ENCODE results near the gene DNAAF2.
"Not testable (repeated sequence)": the region's sequence is repeated elsewhere in the genome, so short reads cannot be mapped to it uniquely, and the experiment has no call there.

Gene DNAAF2, protein sequence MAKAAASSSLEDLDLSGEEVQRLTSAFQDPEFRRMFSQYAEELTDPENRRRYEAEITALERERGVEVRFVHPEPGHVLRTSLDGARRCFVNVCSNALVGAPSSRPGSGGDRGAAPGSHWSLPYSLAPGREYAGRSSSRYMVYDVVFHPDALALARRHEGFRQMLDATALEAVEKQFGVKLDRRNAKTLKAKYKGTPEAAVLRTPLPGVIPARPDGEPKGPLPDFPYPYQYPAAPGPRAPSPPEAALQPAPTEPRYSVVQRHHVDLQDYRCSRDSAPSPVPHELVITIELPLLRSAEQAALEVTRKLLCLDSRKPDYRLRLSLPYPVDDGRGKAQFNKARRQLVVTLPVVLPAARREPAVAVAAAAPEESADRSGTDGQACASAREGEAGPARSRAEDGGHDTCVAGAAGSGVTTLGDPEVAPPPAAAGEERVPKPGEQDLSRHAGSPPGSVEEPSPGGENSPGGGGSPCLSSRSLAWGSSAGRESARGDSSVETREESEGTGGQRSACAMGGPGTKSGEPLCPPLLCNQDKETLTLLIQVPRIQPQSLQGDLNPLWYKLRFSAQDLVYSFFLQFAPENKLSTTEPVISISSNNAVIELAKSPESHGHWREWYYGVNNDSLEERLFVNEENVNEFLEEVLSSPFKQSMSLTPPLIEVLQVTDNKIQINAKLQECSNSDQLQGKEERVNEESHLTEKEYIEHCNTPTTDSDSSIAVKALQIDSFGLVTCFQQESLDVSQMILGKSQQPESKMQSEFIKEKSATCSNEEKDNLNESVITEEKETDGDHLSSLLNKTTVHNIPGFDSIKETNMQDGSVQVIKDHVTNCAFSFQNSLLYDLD

DNA sequence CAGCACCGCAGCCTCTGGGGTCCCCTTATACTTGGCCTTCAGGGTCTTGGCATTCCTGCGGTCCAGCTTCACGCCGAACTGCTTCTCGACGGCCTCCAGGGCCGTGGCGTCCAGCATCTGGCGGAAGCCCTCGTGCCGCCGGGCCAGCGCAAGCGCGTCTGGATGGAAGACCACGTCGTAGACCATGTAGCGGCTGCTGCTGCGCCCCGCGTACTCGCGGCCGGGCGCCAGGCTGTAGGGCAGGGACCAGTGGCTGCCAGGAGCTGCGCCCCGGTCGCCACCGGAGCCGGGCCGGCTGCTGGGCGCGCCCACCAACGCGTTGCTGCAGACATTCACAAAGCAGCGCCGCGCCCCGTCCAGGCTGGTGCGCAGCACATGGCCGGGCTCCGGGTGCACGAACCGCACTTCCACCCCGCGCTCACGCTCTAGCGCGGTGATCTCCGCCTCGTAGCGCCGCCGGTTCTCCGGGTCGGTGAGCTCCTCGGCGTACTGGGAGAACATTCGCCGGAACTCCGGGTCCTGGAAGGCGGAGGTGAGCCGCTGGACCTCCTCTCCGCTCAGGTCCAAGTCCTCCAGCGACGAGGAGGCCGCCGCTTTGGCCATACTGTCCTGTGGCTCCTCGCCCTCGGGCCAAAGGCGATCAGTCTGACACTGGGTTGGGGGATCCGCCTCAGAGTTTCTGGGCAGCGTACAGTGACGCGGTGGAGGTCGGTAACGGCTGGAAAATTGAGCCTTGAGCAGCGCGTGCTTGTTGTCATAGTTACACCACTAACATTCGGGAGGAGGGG is at the start of gene DNAAF2:
TSS of gene DNAAF2 (minus strand) at position 698 of the 788 bp plus-strand sequence. CDS start at position 603, 95 bp downstream.
- H3K4me1 ChIP-seq (ENCODE audit: control insufficient read depth, insufficient read depth, low read length): no peaks in the 10 kb centered on the region
- H3K27me3 ChIP-seq (ENCODE audit: control insufficient read depth, insufficient read depth, low read length): no peaks in the 10 kb centered on the region
- peak within 1 kb of the TSS; percentile 88 for H3K9ac ChIP-seq (ENCODE audit: low read depth, low read length)
- H3K9me3 ChIP-seq (ENCODE audit: control insufficient read depth, insufficient read depth, low read length): no peaks in the 10 kb centered on the region
- peak within 1 kb of the TSS; percentile 82 for H3K4me3 ChIP-seq (ENCODE audit: low read depth, low read length)
- peaks cover 6% of the 10 kb centered on the region for H3K36me3 ChIP-seq (ENCODE audit: control insufficient read depth, insufficient read depth, low read length)

DNA sequence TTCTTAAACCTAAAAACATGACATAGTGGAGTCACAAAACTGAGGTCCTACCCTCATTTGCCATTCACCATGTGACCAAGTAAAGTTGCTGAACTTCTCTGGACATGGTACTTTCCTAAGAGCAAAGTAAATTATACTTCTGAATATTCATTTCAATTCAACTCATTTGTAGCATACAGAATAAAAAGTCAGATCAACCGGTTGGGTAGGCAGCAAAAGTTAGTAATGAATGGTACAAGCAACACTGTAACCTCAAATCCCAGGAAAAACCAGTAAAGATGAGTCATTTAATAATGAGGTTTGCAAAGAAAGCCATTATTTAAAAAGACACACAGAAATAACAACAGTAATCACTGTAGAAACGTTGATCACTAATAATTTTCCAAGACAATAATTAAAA is 44.2 kb upstream of the DNAAF2 start:
- Histone ChIP-seq H3K4me3 (ENCODE audit: low read depth, low read length) (no peak overlapping the region), H3K36me3 (ENCODE audit: control insufficient read depth, insufficient read depth, low read length) (peaks cover 11% of the 10 kb centered on the region)

GRCh38 chr14:49677643-49678042 is 42.6 kb upstream of the DNAAF2 start:
- Histone ChIP-seq H3K27me3 (ENCODE audit: control insufficient read depth, insufficient read depth, low read length) (no peaks in the 10 kb centered on the region), H3K4me1 (ENCODE audit: control insufficient read depth, insufficient read depth, low read length) (no peaks in the 10 kb centered on the region), H3K9me3 (ENCODE audit: control insufficient read depth, insufficient read depth, low read length) (no peaks in the 10 kb centered on the region), H3K4me3 (ENCODE audit: low read depth, low read length) (no peak overlapping the region), H3K9ac (ENCODE audit: low read depth, low read length) (no peak overlapping the region), H3K36me3 (ENCODE audit: control insufficient read depth, insufficient read depth, low read length) (peaks cover 11% of the 10 kb centered on the region)

More for the DNA sequence above, 44.2 kb upstream of the DNAAF2 start:
- Histone ChIP-seq H3K4me1 (ENCODE audit: control insufficient read depth, insufficient read depth, low read length) (no peaks in the 10 kb centered on the region), H3K27me3 (ENCODE audit: control insufficient read depth, insufficient read depth, low read length) (no peaks in the 10 kb centered on the region), H3K9ac (ENCODE audit: low read depth, low read length) (no peak overlapping the region), H3K9me3 (ENCODE audit: control insufficient read depth, insufficient read depth, low read length) (no peaks in the 10 kb centered on the region)

GRCh38 chr14:49673586-49673985 is 38.5 kb upstream of the DNAAF2 start:
- Histone ChIP-seq H3K27me3 (ENCODE audit: control insufficient read depth, insufficient read depth, low read length) (no peaks in the 10 kb centered on the region), H3K4me3 (ENCODE audit: low read depth, low read length) (no peak overlapping the region), H3K4me1 (ENCODE audit: control insufficient read depth, insufficient read depth, low read length) (no peaks in the 10 kb centered on the region), H3K36me3 (ENCODE audit: control insufficient read depth, insufficient read depth, low read length) (peaks cover 11% of the 10 kb centered on the region), H3K9me3 (ENCODE audit: control insufficient read depth, insufficient read depth, low read length) (no peaks in the 10 kb centered on the region), H3K9ac (ENCODE audit: low read depth, low read length) (no peak overlapping the region)

DNA sequence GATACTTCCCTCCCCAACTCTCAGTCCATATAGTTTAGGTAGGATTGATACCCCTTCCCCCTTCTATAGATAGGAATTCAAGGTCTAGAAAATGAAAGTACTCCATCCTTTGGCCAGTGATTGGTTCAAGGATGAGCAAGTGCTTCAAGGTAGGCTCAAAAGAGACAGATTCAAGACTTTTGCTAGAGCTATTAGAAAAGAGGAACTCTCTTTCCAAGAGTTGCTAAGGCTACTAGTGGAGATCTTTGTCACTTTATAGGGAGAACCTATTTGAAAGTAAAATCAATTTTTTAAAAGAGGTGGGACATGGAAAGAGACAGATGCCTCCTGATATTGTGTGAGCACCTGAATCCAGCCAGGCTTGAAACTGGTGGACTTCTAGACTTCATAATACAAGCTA is 35.4 kb upstream of the DNAAF2 start:
- Histone ChIP-seq H3K36me3 (ENCODE audit: control insufficient read depth, insufficient read depth, low read length) (peaks cover 3% of the 10 kb centered on the region), H3K9ac (ENCODE audit: low read depth, low read length) (no peak overlapping the region), H3K4me3 (ENCODE audit: low read depth, low read length) (no peak overlapping the region), H3K4me1 (ENCODE audit: control insufficient read depth, insufficient read depth, low read length) (no peaks in the 10 kb centered on the region), H3K9me3 (ENCODE audit: control insufficient read depth, insufficient read depth, low read length) (no peaks in the 10 kb centered on the region), H3K27me3 (ENCODE audit: control insufficient read depth, insufficient read depth, low read length) (no peaks in the 10 kb centered on the region)

DNA sequence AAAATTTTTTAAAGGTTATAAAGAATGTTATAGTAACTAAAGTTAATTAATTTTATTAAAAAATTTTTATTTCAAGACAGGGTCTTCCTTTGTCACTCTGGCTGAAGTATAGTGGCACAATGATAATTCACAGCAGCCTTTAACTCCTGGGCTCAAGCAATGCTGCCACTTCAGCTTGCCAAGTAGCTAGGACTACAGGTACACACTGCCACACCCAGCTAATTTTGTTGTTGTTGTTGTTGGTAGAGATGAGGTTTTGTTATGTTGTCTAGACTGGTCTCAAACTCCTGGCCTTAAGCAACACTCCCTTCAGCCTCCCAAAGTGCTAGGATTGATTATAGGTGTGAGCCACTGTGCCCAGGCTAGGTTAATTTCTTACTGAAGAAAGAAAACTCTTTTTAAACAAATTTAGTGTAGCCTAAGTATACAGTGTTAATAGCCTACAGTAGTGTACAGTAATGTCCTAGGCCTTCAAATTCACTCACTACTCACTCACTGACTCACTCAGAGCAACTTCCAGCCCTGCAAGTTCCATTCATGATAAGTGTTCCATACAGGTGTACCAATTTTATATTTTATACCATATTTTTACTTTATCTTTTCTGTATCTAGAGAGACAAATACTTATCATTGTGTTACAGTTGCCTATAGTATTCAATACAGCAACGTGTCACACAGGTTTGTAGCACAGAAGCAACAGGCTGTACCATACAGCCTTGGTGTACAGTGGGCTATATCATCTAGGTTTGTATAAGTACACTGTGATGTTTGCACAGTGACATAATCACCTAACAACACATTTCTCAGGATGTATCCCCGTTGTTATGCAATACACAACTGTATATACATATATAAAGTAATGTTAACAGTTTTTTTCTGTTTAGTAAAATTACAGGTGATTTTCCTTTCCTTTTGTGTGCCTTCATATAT is 24.7 kb upstream of the DNAAF2 start:
- H3K9me3 ChIP-seq (ENCODE audit: control insufficient read depth, insufficient read depth, low read length): no peaks in the 10 kb centered on the region
- no peak overlapping the region for H3K9ac ChIP-seq (ENCODE audit: low read depth, low read length)
- no peaks in the 10 kb centered on the region for H3K36me3 ChIP-seq (ENCODE audit: control insufficient read depth, insufficient read depth, low read length)
- H3K4me1 ChIP-seq (ENCODE audit: control insufficient read depth, insufficient read depth, low read length): no peaks in the 10 kb centered on the region
- H3K27me3 ChIP-seq (ENCODE audit: control insufficient read depth, insufficient read depth, low read length): no peaks in the 10 kb centered on the region
- no peak overlapping the region for H3K4me3 ChIP-seq (ENCODE audit: low read depth, low read length)

- H3K4me1 ChIP-seq (ENCODE audit: control insufficient read depth, insufficient read depth, low read length); H3K9me3 ChIP-seq (ENCODE audit: control insufficient read depth, insufficient read depth, low read length); H3K9ac ChIP-seq (ENCODE audit: low read depth, low read length); H3K4me3 ChIP-seq (ENCODE audit: low read depth, low read length); H3K27me3 ChIP-seq (ENCODE audit: control insufficient read depth, insufficient read depth, low read length); H3K36me3 ChIP-seq (ENCODE audit: control insufficient read depth, insufficient read depth, low read length): not testable (repeated sequence)
Observed at GRCh38 chr14:49657500-49657899, 22.5 kb upstream of the DNAAF2 start.

DNA sequence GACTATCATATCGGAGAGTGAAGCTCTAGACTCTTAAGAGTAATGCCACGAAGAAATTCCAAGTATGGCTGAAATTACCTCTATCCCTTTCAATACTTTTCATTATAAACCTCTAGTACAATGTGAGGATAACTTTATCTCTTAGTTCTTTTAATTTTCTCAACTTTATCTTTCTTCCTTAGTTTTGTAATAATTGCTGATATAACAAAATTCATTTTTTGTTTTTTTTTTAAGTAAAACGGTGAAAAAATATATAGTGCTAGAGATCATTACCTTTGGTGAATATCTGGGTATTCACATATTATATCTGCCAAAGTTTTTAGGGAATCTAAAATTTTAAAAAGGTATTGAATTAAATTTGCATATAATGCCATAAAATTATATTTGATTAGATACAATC is 19.5 kb upstream of the DNAAF2 start:
- Histone ChIP-seq H3K4me3 (ENCODE audit: low read depth, low read length) (no peak overlapping the region), H3K4me1 (ENCODE audit: control insufficient read depth, insufficient read depth, low read length) (no peaks in the 10 kb centered on the region), H3K36me3 (ENCODE audit: control insufficient read depth, insufficient read depth, low read length) (peaks cover 2% of the 10 kb centered on the region)

DNA sequence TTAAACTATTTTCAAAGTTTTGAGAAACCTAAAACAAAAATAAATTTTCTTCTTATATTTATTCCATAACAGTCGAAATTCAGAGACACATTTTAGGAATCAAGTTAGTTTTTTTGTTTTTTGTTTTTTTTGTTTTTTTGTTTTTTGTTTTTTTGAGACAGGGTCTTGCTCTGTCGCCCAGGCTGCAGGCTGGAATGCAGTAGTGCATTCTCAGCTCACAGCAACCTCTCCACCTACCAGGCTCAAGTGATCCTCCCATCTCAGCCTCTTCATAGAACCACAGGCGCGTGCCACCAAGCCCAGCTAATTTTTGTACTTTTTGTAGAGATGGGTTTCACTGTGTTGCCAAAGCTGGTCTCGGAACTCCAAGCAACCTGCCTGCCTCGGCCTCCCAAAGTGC is 18.5 kb upstream of the DNAAF2 start:
- Histone ChIP-seq H3K4me1 (ENCODE audit: control insufficient read depth, insufficient read depth, low read length) (no peaks in the 10 kb centered on the region), H3K27me3 (ENCODE audit: control insufficient read depth, insufficient read depth, low read length) (no peaks in the 10 kb centered on the region), H3K9ac (ENCODE audit: low read depth, low read length) (no peak overlapping the region), H3K9me3 (ENCODE audit: control insufficient read depth, insufficient read depth, low read length) (no peaks in the 10 kb centered on the region), H3K4me3 (ENCODE audit: low read depth, low read length) (no peak overlapping the region), H3K36me3 (ENCODE audit: control insufficient read depth, insufficient read depth, low read length) (peaks cover 2% of the 10 kb centered on the region)

More for the DNA sequence above, 19.5 kb upstream of the DNAAF2 start:
- H3K27me3 ChIP-seq (ENCODE audit: control insufficient read depth, insufficient read depth, low read length): no peaks in the 10 kb centered on the region
- no peak overlapping the region for H3K9ac ChIP-seq (ENCODE audit: low read depth, low read length)
- H3K9me3 ChIP-seq (ENCODE audit: control insufficient read depth, insufficient read depth, low read length): no peaks in the 10 kb centered on the region

GRCh38 chr14:49642163-49642562 is 7.1 kb upstream of the DNAAF2 start:
- no peaks in the 10 kb centered on the region for H3K4me1 ChIP-seq (ENCODE audit: control insufficient read depth, insufficient read depth, low read length)
- H3K4me3 ChIP-seq (ENCODE audit: low read depth, low read length): no peak overlapping the region
- peaks cover 6% of the 10 kb centered on the region for H3K36me3 ChIP-seq (ENCODE audit: control insufficient read depth, insufficient read depth, low read length)
- H3K9me3 ChIP-seq (ENCODE audit: control insufficient read depth, insufficient read depth, low read length): no peaks in the 10 kb centered on the region
- H3K27me3 ChIP-seq (ENCODE audit: control insufficient read depth, insufficient read depth, low read length): no peaks in the 10 kb centered on the region
- no peak overlapping the region for H3K9ac ChIP-seq (ENCODE audit: low read depth, low read length)

All from iPS-15b (cell line).